Lung (tissue), 12 donors: ENCODE data around the gene MBNL1. TPM values are rescaled to one million over a fixed set of nuclear protein-coding genes. Genes with fewer than 3 reads are reported as not detected.

Source experiments
- ATAC-seq: fragments of 200-7000 bp; cut with Tn5 transposase; one replicate; pipeline ENCODE4 v1.9.1; 2020; ENCODE audit warnings: moderate number of reproducible peaks; ENCODE audit not compliant: insufficient read depth, low FRiP score
- DNase-seq, 3 donors: peaks; one replicate each; pipeline ENCODE4 v3.0.0-alpha.2; 2013 to 2017
- H3K27ac ChIP-seq, 2 donors: one replicate each; pipeline ENCODE4 v1.5.1; 2013; ENCODE audit warnings: mild to moderate bottlenecking in 2 of 2, moderate library complexity in 2 of 2, control low read depth in 1 of 2, inconsistent platforms in 1 of 2, low read depth in 1 of 2, low read length in 1 of 2
- H3K27me3 ChIP-seq, 3 donors: one replicate each; pipeline ENCODE4 v1.5.1; 2013; ENCODE audit warnings: low read length in 2 of 3; ENCODE audit not compliant: control insufficient read depth in 3 of 3, insufficient read depth in 3 of 3
- H3K36me3 ChIP-seq, 4 donors: one replicate each; pipeline ENCODE4 v1.5.1; 2013; ENCODE audit warnings: low read length in 4 of 4, mild to moderate bottlenecking in 1 of 4, moderate library complexity in 1 of 4; ENCODE audit not compliant: control insufficient read depth in 4 of 4, insufficient read depth in 4 of 4
- H3K4me1 ChIP-seq, 5 donors: one replicate each; pipeline ENCODE4 v1.5.1; 2013; ENCODE audit warnings: low read length in 5 of 5, mild to moderate bottlenecking in 2 of 5, moderate library complexity in 1 of 5; ENCODE audit not compliant: control insufficient read depth in 5 of 5, insufficient read depth in 5 of 5
- H3K4me3 ChIP-seq: one replicate; pipeline ENCODE4 v1.5.1; 2013; ENCODE audit warnings: mild to moderate bottlenecking, control low read depth, moderate library complexity
- H3K9ac ChIP-seq, 2 donors: one replicate each; pipeline ENCODE4 v1.5.1; 2013; ENCODE audit warnings: low read length in 2 of 2, control low read depth in 1 of 2; ENCODE audit not compliant: insufficient read depth in 1 of 2
- H3K9me3 ChIP-seq, 4 donors: one replicate each; pipeline ENCODE4 v1.5.1; 2013; ENCODE audit warnings: low read length in 3 of 4, mild to moderate bottlenecking in 1 of 4, moderate library complexity in 1 of 4; ENCODE audit not compliant: control insufficient read depth in 4 of 4, insufficient read depth in 3 of 4
- WGBS, 2 donors: extraction: QIAGEN DNeasy Blood & Tissue Kit; methylation state at CpG; one replicate each; pipeline ENCODE4 v1.1.7; 2013; 5-methylcytosine and 5-hydroxymethylcytosine counted together
- polyA plus RNA-seq, 2 donors: library from polyadenylated mRNA; stranded (reverse); fragments of 200-250 nt; gene quantifications; one replicate each; pipeline ENCODE4 v1.2.1, GENCODE V29; 2013
- total RNA-seq, 2 donors: library from RNA; depleted of rRNA in 1 of 2; stranded (reverse); fragments of >200 nt in 1 of 2; gene quantifications; one replicate each; pipeline ENCODE4 v1.2.1, GENCODE V29; 2014 to 2021
- TF ChIP-seq, protein P1 (sequence below): IDR thresholded peaks from 2 replicates; pipeline ENCODE4 v1.5.1; 2012; ENCODE audit warnings: mild to moderate bottlenecking; ENCODE audit errors: control extremely low read depth, extremely low read depth
- donor health status: control.
- donor health status: control.
- donor health status: Bipolar disorder and iron deficiency.
- donor health status: healthy.
- donor health status: DM: yes; HTN: yes; CAD: no.

Gene MBNL1
- total and polyA plus RNA-seq, 4 donors, result 55.3 to 266 (median 165) TPM

DNA sequence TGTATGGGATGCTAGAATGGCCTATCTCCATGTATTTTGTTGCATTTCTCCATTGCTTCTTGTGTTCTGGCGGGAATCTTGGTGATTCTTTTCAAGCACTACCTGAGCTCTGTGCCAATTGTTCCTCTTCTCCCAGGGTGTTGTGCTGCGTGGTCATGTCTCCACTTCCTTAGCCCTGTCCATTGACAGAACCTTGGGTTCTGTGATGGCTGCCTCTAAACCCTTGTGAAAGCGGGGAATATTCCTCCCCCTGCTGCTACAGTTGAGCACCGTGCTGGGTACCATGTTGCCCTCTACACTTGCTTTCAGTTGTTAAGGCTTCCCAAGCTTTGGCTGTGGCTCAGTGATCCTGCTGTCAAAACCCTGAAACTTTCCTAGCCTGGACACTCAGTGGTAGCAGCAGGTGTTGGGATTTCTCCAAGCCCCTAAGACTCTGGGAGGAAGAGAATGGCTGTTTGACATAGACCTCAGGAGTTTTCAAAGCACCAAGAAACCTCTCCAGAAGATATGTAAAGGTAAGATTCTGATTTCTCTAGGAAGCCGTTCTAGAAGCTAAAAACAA lies 69.5 kb downstream of the MBNL1 start:
- TF ChIP-seq, protein P1, sequence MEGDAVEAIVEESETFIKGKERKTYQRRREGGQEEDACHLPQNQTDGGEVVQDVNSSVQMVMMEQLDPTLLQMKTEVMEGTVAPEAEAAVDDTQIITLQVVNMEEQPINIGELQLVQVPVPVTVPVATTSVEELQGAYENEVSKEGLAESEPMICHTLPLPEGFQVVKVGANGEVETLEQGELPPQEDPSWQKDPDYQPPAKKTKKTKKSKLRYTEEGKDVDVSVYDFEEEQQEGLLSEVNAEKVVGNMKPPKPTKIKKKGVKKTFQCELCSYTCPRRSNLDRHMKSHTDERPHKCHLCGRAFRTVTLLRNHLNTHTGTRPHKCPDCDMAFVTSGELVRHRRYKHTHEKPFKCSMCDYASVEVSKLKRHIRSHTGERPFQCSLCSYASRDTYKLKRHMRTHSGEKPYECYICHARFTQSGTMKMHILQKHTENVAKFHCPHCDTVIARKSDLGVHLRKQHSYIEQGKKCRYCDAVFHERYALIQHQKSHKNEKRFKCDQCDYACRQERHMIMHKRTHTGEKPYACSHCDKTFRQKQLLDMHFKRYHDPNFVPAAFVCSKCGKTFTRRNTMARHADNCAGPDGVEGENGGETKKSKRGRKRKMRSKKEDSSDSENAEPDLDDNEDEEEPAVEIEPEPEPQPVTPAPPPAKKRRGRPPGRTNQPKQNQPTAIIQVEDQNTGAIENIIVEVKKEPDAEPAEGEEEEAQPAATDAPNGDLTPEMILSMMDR, result no peak
- Histone ChIP-seq H3K36me3 (peaks cover 0 to 18% (median 6%) of the 10 kb centered on the region in 4 donors), H3K9ac (no peak overlapping the region), H3K4me1 (peaks cover 0 to 8% (median 5%) of the 10 kb centered on the region in 5 donors), H3K4me3 (no peak overlapping the region), H3K27me3 (no peaks in the 10 kb centered on the region), H3K9me3 (peaks cover 0 to 2% (median 0%) of the 10 kb centered on the region in 4 donors), H3K27ac (no peak overlapping the region)
- WGBS, 2 donors, result 89 to 96% methylated on average over 5 of the region's 5 CpGs
- DNase-seq (no peak), ATAC-seq (no peak)

DNA sequence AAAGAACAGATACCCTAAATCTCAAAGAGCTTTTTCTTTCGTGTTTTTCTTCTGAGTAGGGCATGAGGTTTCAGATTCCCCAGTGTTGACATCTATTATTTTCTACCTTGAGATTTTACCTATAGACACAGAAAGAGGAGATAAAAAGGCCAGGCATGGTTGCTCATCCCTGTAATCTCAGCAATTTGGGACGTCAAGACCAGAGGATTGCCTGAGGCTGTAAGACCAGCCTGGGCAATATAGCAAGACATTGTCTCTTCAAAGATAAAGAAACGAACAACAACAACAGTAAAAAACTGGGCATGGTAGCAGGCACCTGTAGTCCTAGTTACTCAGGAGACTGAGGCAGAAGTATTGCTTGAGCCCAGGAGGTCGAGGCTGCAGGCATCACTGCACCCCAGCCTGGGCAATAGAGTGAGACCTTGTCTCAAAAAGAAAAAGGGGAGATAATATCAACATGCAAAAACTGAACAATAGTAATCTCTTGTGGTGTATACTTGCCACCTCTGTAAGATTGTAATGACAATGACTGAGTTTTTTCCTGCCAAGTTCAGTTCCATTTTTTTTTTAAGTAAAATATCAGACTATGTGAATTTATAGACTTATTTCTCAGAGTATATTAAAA lies 71.3 kb downstream of the MBNL1 start:
- ATAC-seq (no peak), DNase-seq (no peak)
- Histone ChIP-seq H3K27me3 (no peaks in the 10 kb centered on the region), H3K9me3 (peaks cover 0 to 2% (median 0%) of the 10 kb centered on the region in 4 donors), H3K4me1 (peaks cover 0 to 8% (median 0%) of the 10 kb centered on the region in 5 donors), H3K9ac (no peak overlapping the region), H3K4me3 (no peak overlapping the region), H3K27ac (no peak overlapping the region), H3K36me3 (peaks cover 0 to 21% (median 5%) of the 10 kb centered on the region in 4 donors)
- TF ChIP-seq, protein P1, result no peak
- 87 to 91% methylated on average over 4 of the region's 4 CpGs for WGBS, 2 donors

DNA sequence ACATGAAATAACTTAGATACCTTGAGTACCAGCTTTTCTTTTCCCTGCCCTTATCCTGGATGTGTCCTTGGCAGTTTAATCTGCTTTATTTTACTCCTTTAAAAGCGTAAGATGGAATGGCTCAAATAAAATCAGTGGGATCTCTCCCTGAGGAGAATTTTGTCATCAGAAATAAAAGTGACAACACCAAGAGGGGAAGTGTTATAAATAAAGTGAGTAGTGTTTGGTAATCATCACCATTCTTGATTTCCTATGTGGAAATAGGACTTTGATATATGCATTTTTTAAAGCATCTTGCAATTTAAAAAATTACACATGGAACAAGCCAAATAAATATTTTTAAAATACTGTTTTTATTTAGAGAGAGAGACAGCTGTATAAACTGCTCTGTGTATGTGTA lies 76.5 kb downstream of the MBNL1 start:
- Histone ChIP-seq H3K9me3 (no peaks in the 10 kb centered on the region), H3K27ac (no peak overlapping the region), H3K4me3 (no peak overlapping the region), H3K36me3 (peaks cover 0 to 12% (median under 1%) of the 10 kb centered on the region in 4 donors), H3K27me3 (no peaks in the 10 kb centered on the region), H3K9ac (no peak overlapping the region), H3K4me1 (peaks cover 0 to 20% (median 0%) of the 10 kb centered on the region in 5 donors)
- TF ChIP-seq, protein P1, result no peak
- 50 to 78% methylated on average over 1 of the region's 1 CpG for WGBS, 2 donors
- no peak for DNase-seq
- ATAC-seq, result no peak
